AG08396 (cell line): Measurements from ENCODE around the gene CHORDC1.
"Not testable (repeated sequence)": the region's sequence is repeated elsewhere in the genome, so short reads cannot be mapped to it uniquely, and the experiment has no call there.

ENCODE experiments used
- DNase-seq: peaks from one replicate; pipeline ENCODE4 v3.0.0; 2012; ENCODE audit warnings: low spot score, mixed read lengths

CHORDC1 gene

DNA sequence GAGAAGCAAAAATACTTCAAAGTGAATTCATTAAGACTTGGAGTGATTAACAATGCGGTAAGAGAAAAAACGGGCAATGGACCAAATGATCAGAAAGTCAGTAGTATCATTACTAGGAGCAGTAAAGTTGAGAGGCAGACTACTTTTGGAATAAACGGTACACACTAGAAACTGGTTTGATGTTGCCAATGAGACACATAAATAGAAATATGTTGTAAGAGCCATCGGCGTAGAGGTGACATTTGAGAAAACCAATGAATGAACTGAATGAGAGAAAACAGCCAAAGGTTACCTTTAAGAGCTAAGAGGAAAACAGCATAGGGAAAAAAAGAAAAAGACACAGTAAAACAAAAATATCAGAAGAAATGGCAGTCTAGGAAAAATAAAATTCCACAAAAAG, 6.2 kb downstream of the CHORDC1 start:
- DNase-seq: no peak

DNA sequence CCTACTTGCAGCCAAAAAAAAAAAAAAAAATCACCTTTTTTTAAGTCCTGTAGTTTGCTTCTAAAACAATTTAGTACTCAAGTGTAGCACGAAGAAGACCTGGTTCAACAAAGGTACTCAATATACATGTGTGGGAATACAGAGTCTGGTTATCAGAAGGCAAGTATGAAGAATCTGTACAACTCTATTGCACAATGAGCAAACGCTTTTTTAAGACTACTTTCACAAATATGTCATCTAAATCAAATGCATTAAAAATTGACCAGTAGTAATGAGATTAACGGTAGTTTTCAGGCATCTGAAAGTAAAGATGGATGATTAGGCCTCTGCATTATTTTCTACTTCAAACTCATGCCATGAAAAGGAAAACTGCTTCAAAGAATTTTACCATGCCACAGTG, 9.5 kb downstream of the CHORDC1 start:
- no peak for DNase-seq

DNA sequence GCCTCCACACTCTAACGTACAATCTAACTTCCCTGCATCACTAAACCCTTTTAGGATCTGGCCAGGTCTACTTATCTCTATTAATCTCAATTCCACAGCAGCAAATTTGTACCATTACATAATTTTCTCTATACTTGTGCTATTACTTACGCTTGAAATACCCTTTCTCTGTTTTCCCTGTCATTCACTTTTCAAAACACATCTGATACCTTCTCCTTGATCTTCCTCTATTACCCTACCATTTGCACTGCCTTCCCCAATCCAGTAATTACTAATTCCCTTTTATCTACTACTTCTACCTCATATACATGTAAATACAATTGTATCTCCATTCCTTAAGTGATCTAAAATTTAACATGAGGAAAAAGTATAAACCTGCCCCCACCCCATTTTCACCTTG, 14.0 kb downstream of the CHORDC1 start:
- no peak for DNase-seq

DNA sequence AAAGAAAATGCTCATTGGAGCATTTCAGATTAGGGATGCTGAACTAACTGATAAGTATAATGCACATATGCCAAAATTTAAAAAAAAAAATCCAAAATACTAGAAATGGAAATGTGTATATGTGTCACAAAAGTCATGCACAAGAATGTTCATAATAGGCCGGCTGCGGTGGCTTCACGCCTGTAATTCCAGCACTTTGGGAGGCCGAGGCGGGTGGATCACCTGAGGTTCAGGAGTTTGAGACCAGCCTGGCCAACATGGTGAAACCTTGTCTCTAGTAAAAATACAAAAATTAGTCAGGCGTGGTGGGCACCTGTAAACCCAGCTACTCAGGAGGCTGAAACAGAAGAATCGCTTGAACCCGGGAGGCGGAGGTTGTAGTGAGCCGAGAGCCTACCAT, 14.9 kb downstream of the CHORDC1 start:
- not testable (repeated sequence) for DNase-seq

DNA sequence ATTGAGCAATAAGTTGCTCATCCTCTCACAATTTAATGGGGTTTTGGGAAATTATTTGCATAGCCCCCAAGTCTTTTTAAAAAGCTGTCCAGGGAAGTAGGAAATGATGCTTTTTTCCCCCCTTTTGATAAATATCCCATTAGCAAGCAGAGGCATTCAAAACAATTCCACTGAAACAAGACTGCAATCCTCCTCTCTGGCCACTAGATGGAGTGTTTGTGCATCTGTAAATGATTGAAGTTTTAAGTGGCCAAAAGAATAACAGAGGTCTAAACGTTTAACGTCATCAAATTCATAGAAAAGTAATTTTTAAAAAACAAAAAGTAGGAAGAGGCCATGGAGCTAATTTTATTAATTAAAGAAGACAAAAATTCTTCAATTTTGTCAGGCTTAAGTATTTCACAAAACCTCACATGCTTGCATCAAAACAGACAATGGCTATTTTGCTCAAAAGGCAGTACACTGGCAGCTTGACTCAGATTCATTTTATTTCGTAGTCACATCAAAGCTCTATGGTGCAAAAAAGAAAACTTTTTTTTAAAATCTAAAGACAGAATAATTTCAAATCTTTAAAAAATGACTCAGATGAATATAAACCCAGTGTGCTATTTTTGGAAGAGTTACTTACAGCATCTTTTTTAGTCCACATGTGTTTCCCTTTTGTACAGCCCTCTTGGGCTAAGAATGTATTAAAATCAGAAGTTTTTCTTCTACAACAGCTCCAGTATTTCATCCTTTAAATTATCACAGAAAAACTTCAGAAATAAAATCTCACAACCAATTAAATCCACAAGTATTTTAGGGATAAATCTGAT, 17.8 kb downstream of the CHORDC1 start:
- peak; percentile 23 for DNase-seq

DNA sequence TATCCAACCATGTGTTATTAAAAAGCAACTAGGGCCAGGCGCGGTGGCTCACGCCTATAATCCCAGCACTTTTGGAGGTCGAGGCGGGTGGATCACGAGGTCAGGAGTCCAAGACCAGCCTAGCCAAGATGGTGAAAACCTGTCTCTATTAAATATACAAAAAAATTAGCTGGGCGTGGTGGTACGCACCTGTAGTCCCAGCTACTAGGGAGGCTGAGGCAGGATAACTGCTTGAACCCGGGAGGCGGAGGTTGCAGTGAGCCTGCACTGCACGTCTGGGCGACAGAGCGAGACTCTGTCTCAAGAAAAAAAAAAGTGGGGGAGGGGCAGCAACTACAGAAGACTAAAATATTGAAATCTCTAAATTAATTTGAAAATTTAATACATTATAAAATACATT, 18.4 kb downstream of the CHORDC1 start:
- DNase-seq: no peak

DNA sequence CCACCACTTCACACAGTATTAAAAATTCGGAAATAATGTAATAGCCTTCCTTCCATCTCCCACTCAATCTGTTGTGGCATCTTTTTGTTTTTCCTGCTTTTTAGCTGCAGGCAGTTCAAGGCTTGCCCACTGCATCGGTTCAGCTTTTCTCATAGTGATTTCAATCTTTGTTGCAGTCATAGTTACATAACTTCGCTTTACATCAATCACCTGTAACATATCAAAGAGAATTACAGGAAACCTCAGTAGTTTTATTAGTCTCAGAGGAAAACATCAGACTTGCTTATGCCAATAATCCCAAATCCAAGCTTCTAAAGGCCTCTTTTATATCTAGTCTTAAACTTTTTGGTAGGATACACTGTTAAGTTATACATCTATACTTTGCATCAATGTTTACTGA, 20.5 kb downstream of the CHORDC1 start:
- DNase-seq: no peak

DNA sequence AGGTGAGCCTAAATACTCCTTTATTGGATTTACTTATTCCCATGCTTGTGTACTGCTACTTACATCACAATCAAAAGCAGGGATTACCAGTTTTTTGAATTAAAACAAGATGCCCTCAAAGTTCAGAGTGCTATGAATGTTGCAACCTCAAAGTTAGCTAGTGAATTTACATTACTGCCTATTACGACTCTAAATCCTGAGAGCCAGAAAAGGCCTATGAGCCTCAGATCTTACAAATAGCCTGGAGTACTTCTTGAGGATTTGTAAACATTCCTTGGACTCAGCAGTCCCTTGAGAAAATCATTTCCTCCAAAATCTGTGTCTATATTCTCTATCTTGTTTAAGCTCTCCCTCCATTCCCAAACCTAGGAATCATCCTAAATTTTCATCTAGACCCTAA, 25.5 kb downstream of the CHORDC1 start:
- DNase-seq: no peak

DNA sequence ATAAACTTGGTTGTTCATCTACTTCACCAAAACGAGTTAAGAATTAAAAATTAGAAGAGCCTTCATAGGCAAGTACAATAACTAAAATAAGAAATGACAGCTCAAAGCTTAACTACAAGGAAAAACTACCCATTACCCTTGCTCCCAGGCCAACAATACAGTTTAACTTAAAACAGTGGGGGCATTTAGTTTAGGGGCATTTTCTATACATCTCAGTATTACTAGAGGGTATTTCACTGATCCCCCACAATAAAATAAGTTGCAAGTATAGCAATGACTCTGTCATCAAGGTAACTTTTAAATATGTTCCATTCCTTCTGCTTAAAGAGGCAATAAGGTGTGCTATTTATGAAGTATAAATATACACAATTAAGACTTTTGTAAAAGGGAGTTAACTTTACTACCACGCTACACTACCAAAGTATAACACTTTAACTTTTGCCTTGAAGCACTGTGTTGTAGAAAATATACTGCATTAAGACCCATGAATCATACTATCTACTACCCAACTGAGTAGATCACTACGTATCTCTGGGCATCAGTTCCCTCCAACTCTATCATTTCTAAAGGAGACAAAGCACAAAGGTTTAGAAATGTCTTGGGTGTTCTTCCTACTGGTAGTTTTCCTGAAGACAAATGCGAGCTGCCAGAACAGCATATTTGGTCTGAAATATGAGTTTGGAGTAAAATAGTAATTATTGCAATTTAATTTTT, 29.8 kb downstream of the CHORDC1 start:
- DNase-seq: no peak

DNA sequence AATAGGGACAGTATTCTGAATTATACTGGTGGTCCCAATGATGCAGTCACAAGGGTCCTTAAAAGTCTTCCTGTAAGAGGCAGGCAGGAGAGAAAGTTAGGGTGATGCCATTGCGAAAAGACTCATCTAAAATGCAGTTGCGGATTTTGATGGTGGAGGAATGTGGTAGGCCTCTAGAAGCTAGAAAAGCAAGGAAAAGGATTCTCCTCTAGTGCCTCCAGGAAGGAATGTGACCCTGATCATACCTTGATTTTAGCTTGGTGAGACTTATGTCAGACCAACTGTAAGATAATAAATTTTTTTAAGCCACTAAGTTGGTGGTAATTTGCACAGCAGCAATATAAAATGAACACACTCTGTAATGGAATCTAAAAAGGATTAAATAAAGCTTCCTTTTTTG, 33.8 kb downstream of the CHORDC1 start:
- no peak for DNase-seq

DNA sequence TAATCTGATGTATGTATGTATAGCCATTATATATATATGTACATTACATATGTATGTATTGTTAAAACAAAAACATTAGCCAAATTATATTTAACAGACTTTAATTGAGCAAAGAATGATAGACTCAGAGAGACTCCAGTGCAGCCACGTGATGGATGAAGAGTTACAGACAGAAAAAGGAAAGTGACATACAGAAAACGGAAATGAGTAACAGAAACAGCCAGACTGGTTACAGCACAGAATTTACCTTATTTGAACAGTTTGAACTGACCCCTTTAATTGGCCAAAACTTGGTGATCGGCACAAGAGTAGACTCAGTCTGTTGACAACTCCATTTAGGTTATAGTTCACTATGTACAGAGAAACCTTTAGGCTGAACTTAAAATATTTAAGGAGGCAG, 35.0 kb downstream of the CHORDC1 start:
- DNase-seq: no peak

DNA sequence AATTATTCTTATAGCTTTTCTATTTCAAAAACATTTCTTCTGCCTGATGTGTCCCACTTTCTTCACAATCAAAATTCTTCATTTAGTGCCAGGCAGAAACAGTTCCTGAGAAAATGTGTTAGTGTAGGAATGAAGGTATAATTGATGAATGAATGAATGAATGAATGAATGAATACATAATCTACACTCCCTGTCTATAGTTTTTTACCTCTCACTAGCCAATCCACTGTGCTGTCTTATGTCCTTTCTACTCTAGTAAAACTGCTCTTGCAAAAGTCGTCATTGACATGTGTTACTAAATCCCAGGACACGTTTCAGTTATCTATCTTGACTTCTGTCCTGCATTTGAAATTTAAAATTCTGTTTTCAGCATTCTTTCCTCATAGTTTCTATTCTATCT, 42.9 kb downstream of the CHORDC1 start:
- DNase-seq: no peak

DNA sequence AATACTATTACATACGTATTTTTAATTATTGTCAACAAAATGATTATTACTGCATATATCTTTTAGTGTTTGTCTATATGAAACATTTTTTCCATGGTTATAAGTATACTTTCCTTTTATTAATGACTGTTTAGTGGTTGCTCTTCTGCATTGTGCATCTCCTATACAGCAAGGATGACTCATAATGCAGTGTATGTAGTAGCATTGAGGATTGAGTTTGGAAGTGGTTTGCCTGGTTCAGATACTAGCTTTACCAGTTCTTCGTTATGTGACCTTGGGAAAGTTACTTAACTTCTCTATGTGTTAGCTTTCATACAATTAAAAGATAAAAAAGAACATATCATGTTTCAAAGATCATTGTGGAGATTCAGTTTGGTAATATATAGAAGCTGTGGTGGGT, 44.1 kb downstream of the CHORDC1 start:
- no peak for DNase-seq

DNA sequence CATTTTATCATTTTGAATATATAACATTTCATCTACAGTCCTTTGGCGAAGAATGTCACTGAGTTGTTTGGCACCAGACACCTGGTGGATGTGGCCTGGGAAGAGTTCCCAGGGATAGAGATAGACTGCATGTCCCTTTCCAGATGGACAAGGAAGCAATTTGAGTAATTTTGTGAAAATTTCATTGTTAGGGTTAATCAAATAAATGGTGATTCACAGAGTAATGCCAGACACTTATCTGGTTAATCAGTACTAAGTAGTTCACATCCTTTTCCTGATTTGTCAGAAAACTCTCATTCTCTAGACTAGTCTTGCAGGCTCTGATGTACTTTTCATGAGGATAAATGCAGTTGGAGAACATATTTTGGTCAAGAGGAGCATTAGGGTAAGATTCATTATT, 46.8 kb downstream of the CHORDC1 start:
- DNase-seq: no peak

DNA sequence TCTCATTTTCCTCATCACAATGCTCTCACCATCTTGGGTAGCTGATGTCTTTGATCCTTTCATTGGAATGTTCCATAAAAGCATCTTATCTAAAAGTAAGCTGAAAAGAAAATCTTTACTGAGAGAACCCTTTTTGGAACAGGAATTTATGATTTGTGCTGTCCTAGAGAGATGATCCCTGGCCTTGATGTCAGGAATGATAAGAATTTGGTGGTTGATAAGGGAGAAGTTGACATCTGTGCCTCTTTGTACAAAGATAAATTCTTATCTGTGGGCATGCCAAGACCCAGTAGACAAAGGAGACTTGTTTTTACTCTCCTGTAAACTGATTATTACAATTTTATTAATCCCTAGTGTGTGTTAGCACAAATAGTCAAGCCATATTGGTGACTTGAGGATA, 51.5 kb downstream of the CHORDC1 start:
- no peak for DNase-seq

DNA sequence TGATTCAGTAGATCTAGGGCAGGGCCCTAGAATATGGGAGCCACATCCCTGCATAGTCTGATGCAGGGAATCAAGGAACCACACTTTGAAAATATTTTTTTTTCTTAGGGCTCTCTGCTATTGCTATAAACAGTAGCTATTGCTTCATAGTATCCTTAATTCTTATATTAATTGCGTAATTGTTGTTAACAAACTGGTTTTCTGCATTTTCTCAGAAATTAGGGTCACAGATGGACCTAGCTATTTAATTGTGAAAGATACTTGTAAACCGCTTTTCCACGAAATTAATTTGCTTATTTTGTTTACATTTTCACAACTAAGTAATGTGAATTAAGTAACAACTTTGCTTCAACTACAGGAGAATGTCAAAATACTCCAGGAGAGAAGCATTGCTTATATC, 54.3 kb downstream of the CHORDC1 start:
- no peak for DNase-seq

DNA sequence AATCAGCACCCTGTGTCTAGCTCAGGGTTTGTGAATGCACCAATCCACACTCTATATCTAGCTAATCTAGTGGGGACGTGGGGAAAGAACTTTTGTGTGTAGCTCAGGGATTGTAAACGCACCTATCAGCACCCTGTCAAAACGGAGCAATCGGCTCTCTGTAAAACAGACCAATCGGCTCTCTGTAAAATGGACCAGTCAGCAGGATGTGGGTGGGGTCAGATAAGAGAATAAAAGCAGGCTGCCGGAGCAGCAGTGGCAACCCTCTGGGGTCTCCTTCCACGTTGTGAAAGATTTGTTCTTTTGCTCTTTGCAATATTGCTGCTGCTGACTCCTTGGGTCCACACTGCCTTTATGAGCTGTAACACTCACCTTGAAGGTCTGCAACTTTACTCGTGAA, 55.1 kb downstream of the CHORDC1 start:
- not testable (repeated sequence) for DNase-seq

DNA sequence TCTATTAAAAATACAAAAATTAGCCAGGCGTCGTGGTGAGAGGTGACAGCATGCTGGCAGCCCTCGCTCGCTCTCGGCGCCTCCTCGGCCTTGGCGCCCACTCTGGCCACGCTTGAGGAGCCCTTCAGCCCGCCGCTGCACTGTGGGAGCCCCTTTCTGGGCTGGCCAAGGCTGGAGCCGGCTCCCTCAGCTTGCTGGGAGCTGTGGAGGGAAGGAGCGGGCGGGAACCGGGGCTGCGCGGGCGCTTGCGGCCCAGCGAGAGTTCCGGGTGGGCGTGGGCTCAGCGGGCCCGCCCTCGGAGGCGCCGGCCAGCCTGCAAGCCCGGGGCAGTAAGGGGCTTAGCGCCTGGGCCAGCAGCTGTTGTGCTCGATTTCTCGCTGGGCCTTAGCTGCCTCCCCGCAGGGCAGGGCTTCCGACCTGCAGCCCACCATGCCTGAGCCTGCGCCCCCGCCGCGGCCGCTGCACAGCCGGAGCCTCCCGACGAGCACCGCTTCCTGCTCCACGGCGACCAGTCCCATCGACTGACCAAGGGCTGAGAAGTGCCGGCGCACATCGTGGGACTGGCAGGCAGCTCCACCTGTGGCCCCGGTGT, 55.8 kb downstream of the CHORDC1 start:
- DNase-seq: not testable (repeated sequence)
